AG09319 (cell line): ENCODE data around the gene ATP13A2.

Source experiments
- DNase-seq: peaks from one replicate; pipeline ENCODE4 v3.0.0-alpha.2; 2010; ENCODE audit warnings: low read depth; ENCODE audit errors: extremely low read depth
- CTCF ChIP-seq: IDR thresholded peaks from 2 replicates; pipeline ENCODE4 v1.5.1; 2011; ENCODE audit warnings: low read depth, mild to moderate bottlenecking, inconsistent platforms, low read length, moderate library complexity

Gene ATP13A2

GRCh38 chr1:16992102-16992501 is 19.6 kb downstream of the ATP13A2 start:
- no peak for TF ChIP-seq CTCF
- no peak for DNase-seq

- no peak for DNase-seq
- TF ChIP-seq CTCF = no peak
These were observed 20.2 kb downstream of the ATP13A2 start for GRCh38 chr1:16991571-16991970.

GRCh38 chr1:16989676-16990391 is 21.9 kb downstream of the ATP13A2 start:
- no peak for DNase-seq
- TF ChIP-seq CTCF = no peak

GRCh38 chr1:16988210-16988609 is 23.5 kb downstream of the ATP13A2 start:
- DNase-seq = no peak
- no peak for TF ChIP-seq CTCF

GRCh38 chr1:16986962-16987361 is 24.8 kb downstream of the ATP13A2 start:
- TF ChIP-seq CTCF = peak; percentile 32
- DNase-seq = no peak

GRCh38 chr1:16986560-16986959 is 25.2 kb downstream of the ATP13A2 start:
- TF ChIP-seq CTCF = no peak
- no peak for DNase-seq

GRCh38 chr1:16986113-16986512 is 25.6 kb downstream of the ATP13A2 start:
- DNase-seq = no peak
- TF ChIP-seq CTCF = no peak
